ENCODE data around the gene SIGMAR1. TPM values are rescaled to one million over a fixed set of nuclear protein-coding genes. Genes with fewer than 3 reads are reported as not detected.

The SIGMAR1 gene
- total RNA-seq, 2 experiments from 2014 or later: 53.3 to 55.5 TPM

Other genes with a start within 250 kb of the SIGMAR1 start
- 10 to 100 TPM; 12.3 to 13.2 TPM for gene FAM219A, start 179.2 kb downstream of the SIGMAR1 start, total RNA-seq
- gene DNAI1, start 179.0 kb downstream of the SIGMAR1 start, total RNA-seq: not detected
- gene ENHO, start 114.8 kb downstream of the SIGMAR1 start, total RNA-seq: not detected
- not detected for gene CNTFR, start 48.1 kb downstream of the SIGMAR1 start, total RNA-seq
- gene RPP25L, start 25.7 kb downstream of the SIGMAR1 start, total RNA-seq: 10 to 100 TPM; 32.4 to 32.6 TPM
- 100 to 1,000 TPM; 143 to 144 TPM for gene DCTN3, start 17.3 kb downstream of the SIGMAR1 start, total RNA-seq
- under 1 TPM; 0.15 to 0.18 TPM for gene ARID3C, start 8.7 kb downstream of the SIGMAR1 start, total RNA-seq
- 10 to 100 TPM; 95.2 to 95.6 TPM for gene GALT, start 8.9 kb upstream of the SIGMAR1 start, total RNA-seq
- 10 to 100 TPM; 51.5 to 54.0 TPM for gene IL11RA, start 14.4 kb upstream of the SIGMAR1 start, total RNA-seq
- not detected for gene CCL27, start 24.9 kb upstream of the SIGMAR1 start, total RNA-seq
- gene CCL19, start 53.5 kb upstream of the SIGMAR1 start, total RNA-seq: not detected
- not detected for gene CCL21, start 72.3 kb upstream of the SIGMAR1 start, total RNA-seq